Measurements from ENCODE around the gene PRR12.

The PRR12 gene

DNA sequence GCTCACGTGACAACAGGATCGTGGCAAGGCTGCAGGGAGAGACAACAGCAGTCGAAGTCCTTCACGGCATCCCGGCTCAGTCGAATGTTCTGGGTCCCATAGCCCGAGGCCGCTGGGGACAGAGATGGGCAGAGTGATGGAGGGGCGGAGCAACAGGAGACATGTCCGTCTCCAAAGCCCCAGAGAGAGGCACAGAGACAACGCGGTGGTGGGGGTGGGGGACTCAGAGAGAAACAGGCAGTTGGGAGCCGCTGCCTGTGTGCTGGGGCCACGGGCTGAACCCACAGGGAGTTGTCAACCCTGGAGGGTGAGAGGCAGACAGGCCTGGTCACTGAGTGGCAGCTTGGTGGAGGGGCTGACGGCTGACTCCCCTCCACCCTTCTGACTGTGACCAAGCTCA, 31.1 kb upstream of the PRR12 start:
- no peak overlapping the region for H3K4me3 ChIP-seq (ENCODE audit: low read depth, low read length)
- peak; percentile 48 for DNase-seq
- no peaks in the 10 kb centered on the region for H3K27me3 ChIP-seq
- peaks cover 4% of the 10 kb centered on the region; the same call in 1 of the 2 replicates for H3K9me3 ChIP-seq
- peaks cover 29% of the 10 kb centered on the region for H3K36me3 ChIP-seq
- TF ChIP-seq CTCF (IDR thresholded peaks at IDR 0.05; ENCODE audit: low read depth, low read length), result no peak
- peaks cover 3% of the 10 kb centered on the region; the same call in 1 of the 2 replicates for H3K4me1 ChIP-seq

GRCh38 chr19:49560358-49560900, 30.6 kb upstream of the PRR12 start:
- no peak overlapping the region for H3K4me3 ChIP-seq (ENCODE audit: low read depth, low read length)
- DNase-seq, result no peak
- peaks cover 29% of the 10 kb centered on the region for H3K36me3 ChIP-seq
- no peaks in the 10 kb centered on the region for H3K27me3 ChIP-seq
- peaks cover 3% of the 10 kb centered on the region; the same call in 1 of the 2 replicates for H3K4me1 ChIP-seq
- H3K9me3 ChIP-seq, result peaks cover 4% of the 10 kb centered on the region; the same call in 1 of the 2 replicates
- TF ChIP-seq CTCF (IDR thresholded peaks at IDR 0.05; ENCODE audit: low read depth, low read length), result no peak

- Histone ChIP-seq H3K27me3 (no peaks in the 10 kb centered on the region), H3K9me3 (no peaks in the 10 kb centered on the region), H3K4me3 (ENCODE audit: low read depth, low read length) (no peak overlapping the region), H3K36me3 (no peaks in the 10 kb centered on the region; the same call in 1 of the 2 replicates), H3K4me1 (peaks cover 3% of the 10 kb centered on the region; the same call in 1 of the 2 replicates)
- no peak for TF ChIP-seq CTCF (IDR thresholded peaks at IDR 0.05; ENCODE audit: low read depth, low read length)
- DNase-seq, result no peak
Measured at GRCh38 chr19:49564616-49565045, 26.4 kb upstream of the PRR12 start.

DNA sequence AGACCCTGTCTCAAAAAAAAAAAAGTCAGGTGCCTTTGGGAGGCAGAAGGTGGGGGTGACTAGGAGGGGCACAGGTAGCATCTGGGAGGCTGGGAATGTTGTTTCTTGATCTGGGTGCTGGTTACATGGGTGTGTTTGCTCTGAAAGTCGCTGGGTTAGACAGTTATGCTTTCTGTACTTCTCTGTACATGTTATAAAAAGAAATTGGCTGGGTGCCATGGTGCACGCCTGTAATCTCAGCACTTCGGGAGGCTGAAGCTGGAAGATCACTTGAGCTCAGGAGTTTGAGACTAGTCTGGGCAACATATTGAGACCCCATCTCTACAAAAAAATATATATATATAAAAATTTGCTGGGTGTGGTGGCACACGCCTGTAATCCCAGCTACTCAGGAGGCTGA, 25.7 kb upstream of the PRR12 start:
- peaks cover 2% of the 10 kb centered on the region for H3K4me1 ChIP-seq
- no peaks in the 10 kb centered on the region for H3K27me3 ChIP-seq
- H3K9me3 ChIP-seq, result no peaks in the 10 kb centered on the region
- H3K36me3 ChIP-seq, result no peaks in the 10 kb centered on the region; the same call in 1 of the 2 replicates
- TF ChIP-seq CTCF (IDR thresholded peaks at IDR 0.05; ENCODE audit: low read depth, low read length), result no peak
- no peak for DNase-seq
- H3K4me3 ChIP-seq (ENCODE audit: low read depth, low read length), result no peak overlapping the region

- no peaks in the 10 kb centered on the region for H3K27me3 ChIP-seq
- no peak for TF ChIP-seq CTCF (IDR thresholded peaks at IDR 0.05; ENCODE audit: low read depth, low read length)
- no peaks in the 10 kb centered on the region for H3K9me3 ChIP-seq
- no peaks in the 10 kb centered on the region; the same call in 1 of the 2 replicates for H3K36me3 ChIP-seq
- H3K4me1 ChIP-seq, result peaks cover 4% of the 10 kb centered on the region; the same call in 1 of the 2 replicates
- no peak overlapping the region for H3K4me3 ChIP-seq (ENCODE audit: low read depth, low read length)
- no peak for DNase-seq
Measured at GRCh38 chr19:49566302-49566701, 24.7 kb upstream of the PRR12 start.

GRCh38 chr19:49567861-49568441, 23.0 kb upstream of the PRR12 start:
- no peak for TF ChIP-seq CTCF (IDR thresholded peaks at IDR 0.05; ENCODE audit: low read depth, low read length)
- Histone ChIP-seq H3K27me3 (no peaks in the 10 kb centered on the region), H3K36me3 (no peaks in the 10 kb centered on the region; the same call in 1 of the 2 replicates), H3K9me3 (no peaks in the 10 kb centered on the region), H3K4me3 (ENCODE audit: low read depth, low read length) (no peak overlapping the region), H3K4me1 (peaks cover 4% of the 10 kb centered on the region; the same call in 1 of the 2 replicates)
- no peak for DNase-seq
